HG02981 (cell line): ENCODE measurements around the gene TMEM163.
"Not testable (repeated sequence)": the region's sequence is repeated elsewhere in the genome, so short reads cannot be mapped to it uniquely, and the experiment has no call there.

Source experiments
- ATAC-seq: cut with Tn5 transposase; IDR thresholded peaks from one replicate; pipeline ENCODE4 v1.9.1; 2021; ENCODE audit warnings: mild to moderate bottlenecking, moderate library complexity; ENCODE audit not compliant: unreplicated experiment

Gene TMEM163

DNA sequence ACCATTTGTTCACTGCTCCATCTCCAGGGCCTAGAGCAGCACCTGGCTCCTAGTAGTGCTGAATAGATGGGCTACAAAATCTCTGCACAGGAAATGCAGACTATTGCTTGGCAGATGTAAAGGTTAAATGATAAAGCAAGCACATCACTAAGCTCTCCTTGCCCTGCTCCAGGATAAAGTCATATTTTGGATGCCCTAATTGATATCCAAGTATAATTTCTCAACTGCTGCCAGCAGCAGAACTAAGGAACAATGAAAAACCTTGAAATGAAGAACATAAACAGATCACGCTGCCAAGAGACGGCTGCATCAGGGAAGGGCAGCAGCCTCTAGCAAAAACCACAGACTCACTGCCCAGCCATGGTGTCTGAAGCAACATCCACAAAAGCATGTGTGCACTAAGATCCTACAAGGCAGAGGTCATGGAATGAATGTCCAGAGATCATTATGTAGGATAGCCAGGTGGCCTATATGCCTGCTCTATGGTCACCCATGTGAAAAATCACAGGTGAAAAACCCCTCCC, 134.7 kb downstream of the TMEM163 start:
- ATAC-seq = no peak

- no peak for ATAC-seq
Measured at GRCh38 chr2:134583462-134583861, 135.3 kb downstream of the TMEM163 start.

DNA sequence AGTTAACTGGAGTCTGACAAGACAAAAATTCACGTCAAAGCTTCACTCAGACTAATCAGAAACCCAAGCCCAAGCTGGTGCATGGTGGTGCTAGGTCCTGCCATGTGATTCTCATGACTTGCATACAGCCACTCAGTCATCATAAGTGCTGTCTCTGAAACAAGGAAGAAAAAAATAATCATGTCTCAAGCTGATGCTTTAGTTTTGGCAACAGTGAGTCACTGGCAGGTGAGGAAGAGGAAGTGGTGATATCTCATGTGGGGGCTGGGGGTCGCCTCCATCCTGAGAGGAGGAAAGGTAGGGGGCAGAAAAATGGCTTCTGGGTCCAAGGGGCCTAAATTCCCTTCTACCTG, 136.3 kb downstream of the TMEM163 start:
- ATAC-seq = no peak

DNA sequence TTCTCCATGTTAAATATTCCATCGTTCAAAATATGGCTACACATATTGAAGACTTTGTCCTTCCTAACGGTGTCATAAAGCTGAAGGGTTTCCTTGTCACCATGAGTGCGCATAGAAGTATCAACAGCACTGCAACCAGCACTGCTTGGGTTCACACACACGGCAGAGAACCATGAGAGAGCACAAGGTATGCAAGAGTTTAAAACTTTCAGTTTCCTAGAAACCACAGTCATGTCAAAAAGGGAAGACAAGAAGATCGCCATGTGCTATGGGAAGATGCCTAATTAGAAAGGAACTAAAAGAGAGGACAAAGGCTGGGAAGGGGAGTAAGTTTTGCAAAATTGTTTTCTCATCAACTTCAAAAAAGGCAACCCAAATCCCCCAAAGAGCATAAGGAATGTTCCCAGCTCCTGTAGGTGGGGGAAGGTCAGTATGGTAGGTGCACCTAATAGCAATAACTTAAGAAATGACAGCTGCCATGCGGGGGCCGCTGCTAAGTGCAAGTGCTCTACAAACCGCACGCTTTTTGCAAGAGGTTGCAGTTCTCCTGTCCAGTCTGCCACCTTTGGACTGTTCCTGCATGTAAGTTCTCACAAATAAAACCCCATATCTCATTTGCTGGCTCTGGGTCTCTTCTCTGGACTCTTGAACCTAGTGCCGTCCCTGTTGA, 136.8 kb downstream of the TMEM163 start:
- ATAC-seq = no peak

GRCh38 chr2:134578316-134578715, 140.5 kb downstream of the TMEM163 start:
- ATAC-seq = no peak

GRCh38 chr2:134576478-134576877, 142.3 kb downstream of the TMEM163 start:
- no peak for ATAC-seq

DNA sequence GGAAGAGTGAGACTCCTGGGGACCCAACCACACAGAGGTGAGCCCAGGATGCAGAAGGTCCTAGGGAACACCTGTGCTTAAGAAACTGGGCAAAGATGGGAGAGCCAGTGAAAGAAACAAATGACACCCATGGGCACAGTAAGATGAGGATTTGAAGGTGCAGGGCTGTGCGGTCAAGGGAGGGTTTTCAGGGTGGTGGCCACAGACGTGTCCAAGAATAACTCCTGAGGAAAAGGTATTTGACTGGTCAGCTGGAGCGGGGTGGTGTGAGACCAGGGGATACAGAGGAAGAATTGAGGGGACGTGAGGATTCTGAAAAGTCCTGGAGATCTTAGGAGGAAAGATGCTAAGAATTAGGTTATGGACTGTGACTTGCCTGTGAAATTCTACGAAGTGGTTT, 142.9 kb downstream of the TMEM163 start:
- ATAC-seq = no peak

GRCh38 chr2:134574611-134575330, 144.0 kb downstream of the TMEM163 start:
- ATAC-seq = no peak

GRCh38 chr2:134573724-134574123, 145.1 kb downstream of the TMEM163 start:
- no peak for ATAC-seq

DNA sequence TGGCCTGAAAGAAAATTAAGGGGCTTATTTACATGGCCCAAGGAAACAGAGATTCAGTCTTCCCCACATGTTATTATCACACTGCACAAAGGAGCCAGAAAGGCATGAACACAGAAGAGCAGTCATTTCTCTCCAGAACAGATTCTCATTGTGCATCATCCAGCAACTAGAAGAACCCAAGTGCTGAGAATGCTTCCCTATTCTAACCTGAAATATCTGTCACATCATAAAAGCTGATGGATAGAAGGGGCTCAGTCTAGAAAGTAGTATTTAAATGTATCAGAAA, 145.8 kb downstream of the TMEM163 start:
- no peak for ATAC-seq

GRCh38 chr2:134572314-134573084, 146.3 kb downstream of the TMEM163 start:
- no peak for ATAC-seq

GRCh38 chr2:134570676-134571075, 148.1 kb downstream of the TMEM163 start:
- no peak for ATAC-seq

- ATAC-seq = no peak
Measured at GRCh38 chr2:134568413-134568812, 150.4 kb downstream of the TMEM163 start.

- ATAC-seq = no peak
Measured at GRCh38 chr2:134567666-134568065, 151.1 kb downstream of the TMEM163 start.

DNA sequence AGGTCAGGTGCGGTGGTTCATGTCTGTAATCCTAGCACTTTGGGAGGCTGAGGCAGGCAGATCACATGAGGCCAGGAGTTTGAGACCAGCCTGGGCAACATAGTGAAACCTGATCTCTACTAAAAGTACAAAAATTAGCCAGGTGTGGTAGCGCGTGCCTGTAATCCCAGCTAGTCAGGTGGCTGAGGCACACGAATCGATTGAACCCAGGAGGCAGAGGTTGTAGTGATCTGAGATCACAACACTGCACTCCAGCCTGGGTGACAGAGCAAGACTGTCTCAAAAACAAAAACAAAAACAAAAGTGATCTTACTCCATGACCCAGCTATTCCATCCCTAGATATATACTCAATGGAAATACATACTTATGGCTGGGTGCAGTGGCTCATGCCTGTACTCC, 153.8 kb downstream of the TMEM163 start:
- not testable (repeated sequence) for ATAC-seq

GRCh38 chr2:134564549-134564948, 154.3 kb downstream of the TMEM163 start:
- ATAC-seq = no peak

- no peak for ATAC-seq
Measured at GRCh38 chr2:134558208-134558830, 160.5 kb downstream of the TMEM163 start.

GRCh38 chr2:134555411-134555810, 163.4 kb downstream of the TMEM163 start:
- no peak for ATAC-seq

DNA sequence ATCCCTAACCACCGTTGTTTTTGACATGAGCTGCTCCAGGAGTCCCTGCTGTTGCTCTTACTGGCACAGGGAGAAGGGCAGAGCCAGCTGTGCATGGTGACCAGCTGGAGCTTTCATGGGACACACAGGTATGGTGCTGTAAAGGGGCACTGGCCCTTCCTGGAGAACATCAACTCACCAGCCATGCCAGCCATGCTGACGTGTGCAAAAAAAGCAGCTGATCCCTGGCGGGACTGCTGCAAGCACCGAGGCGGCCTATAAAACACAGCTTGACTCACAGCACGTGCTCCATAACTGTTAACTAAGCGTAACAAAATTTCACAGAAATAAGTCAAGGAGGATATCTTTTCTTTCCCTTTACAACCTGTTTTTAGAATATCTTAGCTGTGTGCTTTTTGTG, 165.1 kb downstream of the TMEM163 start:
- ATAC-seq = no peak

DNA sequence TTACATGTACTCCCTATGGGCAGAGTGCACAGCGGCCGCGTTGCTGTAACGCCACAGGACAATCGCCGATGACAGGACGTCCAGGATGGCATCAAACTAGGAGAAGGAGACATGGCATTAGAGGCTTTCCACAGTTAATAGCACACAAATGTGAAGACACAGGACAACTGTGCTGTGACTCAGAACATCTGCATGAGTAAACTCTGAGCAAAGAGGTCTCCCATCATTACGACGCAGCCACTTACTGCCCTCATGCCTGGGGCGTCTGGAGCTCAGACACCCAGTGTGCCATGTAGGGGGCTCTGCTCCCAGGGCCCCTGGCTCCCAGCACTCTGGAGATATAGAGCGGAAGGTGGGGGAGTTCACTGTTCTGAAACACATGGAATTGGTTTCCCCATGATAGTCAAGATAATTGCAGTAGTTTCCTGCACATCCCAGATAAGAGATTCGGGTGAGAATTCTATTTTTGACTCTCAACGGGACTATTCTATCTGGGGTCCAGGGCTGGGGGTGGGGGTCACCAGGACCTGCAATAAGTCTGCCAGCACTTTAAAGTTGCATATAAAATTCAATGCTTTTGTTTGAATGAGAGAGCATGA, 168.1 kb downstream of the TMEM163 start:
- no peak for ATAC-seq

DNA sequence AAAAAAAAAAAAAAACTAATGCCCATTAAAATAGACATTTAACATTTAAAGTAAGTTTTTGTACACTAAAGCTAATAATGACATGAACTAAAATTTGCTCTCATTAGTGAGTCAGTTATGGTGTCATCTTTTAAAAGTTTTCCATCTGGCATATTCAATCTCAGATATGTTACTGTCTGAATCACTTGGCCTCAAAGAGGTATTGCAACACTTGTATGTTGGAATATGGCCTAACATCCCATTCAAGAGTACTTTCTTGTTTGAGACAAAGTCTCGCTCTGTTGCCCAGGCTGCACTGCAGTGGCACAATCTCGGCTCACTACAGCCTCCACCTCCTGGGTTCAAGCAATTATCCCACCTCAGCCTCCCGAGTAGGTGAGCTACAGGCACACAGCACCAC, 169.7 kb downstream of the TMEM163 start:
- ATAC-seq = no peak
